GM12892 (cell line): ENCODE data around the gene MAGI3.

Experiments used
- POLR2A ChIP-seq: IDR thresholded peaks from 2 replicates; pipeline ENCODE4 v1.6.1; 2011; ENCODE audit warnings: low read depth, low read length, control low read depth
- POLR2AphosphoS5 ChIP-seq: IDR thresholded peaks from 2 replicates; pipeline ENCODE4 v1.6.1; 2011; ENCODE audit warnings: low read depth, low read length, control low read depth

- TF ChIP-seq POLR2A (no peak), POLR2AphosphoS5 (no peak)
Measured at GRCh38 chr1:113647164-113647563, 256.8 kb downstream of the MAGI3 start.
